ENCODE results near the gene KIRREL3.

- TF ChIP-seq CTCF (IDR thresholded peaks at IDR 0.05) (no peak), POLR2A (IDR thresholded peaks at IDR 0.05) (no peak)
These were observed 2.9 kb downstream of the KIRREL3 start for GRCh38 chr11:126997641-126998040.

Data from esophagus squamous epithelium (tissue), 4 donors.